ENCODE data around the gene KAZN.

GRCh38 chr1:15018767-15019166 is 420.3 kb downstream of the KAZN start:
- TF ChIP-seq CTCF (IDR thresholded peaks at IDR 0.05; ENCODE audit: poor library complexity) (no peak), EZH2 (IDR thresholded peaks at IDR 0.05; ENCODE audit: borderline replicate concordance) (no peak), EZH2phosphoT487 (IDR thresholded peaks at IDR 0.05; ENCODE audit: low read depth, severe bottlenecking, unreplicated experiment) (no peak)
